ENCODE data around the gene MACROD2. TPM values are rescaled to one million over a fixed set of nuclear protein-coding genes. Genes with fewer than 3 reads are reported as not detected.

MACROD2 gene
- polyA plus RNA-seq, 1 donor from 2014 or later: 23.2 TPM

GRCh38 chr20:15011631-15012030 lies 1016.3 kb downstream of the MACROD2 start:
- no peak overlapping the region for H3K9ac ChIP-seq (ENCODE audit: low read length)
- H3K27me3 ChIP-seq (ENCODE audit: insufficient read depth, low read depth, low read length): no peaks in the 10 kb centered on the region
- no peaks in the 10 kb centered on the region for H3K79me2 ChIP-seq (replicated peaks; ENCODE audit: insufficient read depth, low read length)
- no peaks in the 10 kb centered on the region for H4K20me1 ChIP-seq (ENCODE audit: insufficient read depth)
- H3K9me3 ChIP-seq (ENCODE audit: low read length): no peaks in the 10 kb centered on the region
- no peak overlapping the region for H3K4me3 ChIP-seq (ENCODE audit: low read length)
- H3K27ac ChIP-seq (ENCODE audit: low read length): no peak overlapping the region
- H3K36me3 ChIP-seq (ENCODE audit: insufficient read depth, low read length): no peaks in the 10 kb centered on the region
- no peak overlapping the region for H3K4me2 ChIP-seq (ENCODE audit: low read length)
- H2AFZ ChIP-seq (ENCODE audit: low read depth, low read length): no peak overlapping the region
- TF ChIP-seq CTCF (IDR thresholded peaks at IDR 0.05; ENCODE audit: poor library complexity, severe bottlenecking) (no peak), REST (IDR thresholded peaks at IDR 0.05; ENCODE audit: borderline replicate concordance) (no peak), EZH2 (IDR thresholded peaks at IDR 0.05; ENCODE audit: borderline replicate concordance, insufficient read depth, low read length, poor library complexity, severe bottlenecking) (no peak), TAF1 (IDR thresholded peaks at IDR 0.05; ENCODE audit: low read depth) (no peak), MXI1 (conservative IDR thresholded peaks at IDR 0.05; ENCODE audit: poor library complexity, severe bottlenecking) (no peak), POLR2AphosphoS5 (IDR thresholded peaks at IDR 0.05) (no peak), EP300 (conservative IDR thresholded peaks at IDR 0.05; ENCODE audit: poor library complexity, severe bottlenecking) (no peak), RAD21 (conservative IDR thresholded peaks at IDR 0.05) (no peak), SMC3 (conservative IDR thresholded peaks at IDR 0.05; ENCODE audit: poor library complexity) (no peak)
- no peaks in the 10 kb centered on the region for H3F3A ChIP-seq (ENCODE audit: insufficient read depth, low read length, poor library complexity, severe bottlenecking)
- no peaks in the 10 kb centered on the region for H3K9me2 ChIP-seq (ENCODE audit: insufficient read depth, low read length)

GRCh38 chr20:15012566-15012965 lies 1017.2 kb downstream of the MACROD2 start:
- H3K9ac ChIP-seq (ENCODE audit: low read length): no peak overlapping the region

More at GRCh38 chr20:15012566-15012965, 1017.2 kb downstream of the MACROD2 start:
- TF ChIP-seq EZH2 (IDR thresholded peaks at IDR 0.05; ENCODE audit: borderline replicate concordance, insufficient read depth, low read length, poor library complexity, severe bottlenecking): no peak
- no peak for TF ChIP-seq SMC3 (conservative IDR thresholded peaks at IDR 0.05; ENCODE audit: poor library complexity)
- no peak for TF ChIP-seq EP300 (conservative IDR thresholded peaks at IDR 0.05; ENCODE audit: poor library complexity, severe bottlenecking)
- no peak for TF ChIP-seq MXI1 (conservative IDR thresholded peaks at IDR 0.05; ENCODE audit: poor library complexity, severe bottlenecking)
- TF ChIP-seq RAD21 (conservative IDR thresholded peaks at IDR 0.05): no peak
- TF ChIP-seq REST (IDR thresholded peaks at IDR 0.05; ENCODE audit: borderline replicate concordance): no peak
- TF ChIP-seq TAF1 (IDR thresholded peaks at IDR 0.05; ENCODE audit: low read depth): no peak
- TF ChIP-seq CTCF (IDR thresholded peaks at IDR 0.05; ENCODE audit: poor library complexity, severe bottlenecking): no peak
- TF ChIP-seq POLR2AphosphoS5 (IDR thresholded peaks at IDR 0.05): no peak
- H3K27ac ChIP-seq (ENCODE audit: low read length): no peak overlapping the region
- no peak overlapping the region for H3K4me2 ChIP-seq (ENCODE audit: low read length)
- H3K9me3 ChIP-seq (ENCODE audit: low read length): no peaks in the 10 kb centered on the region
- H2AFZ ChIP-seq (ENCODE audit: low read depth, low read length): no peak overlapping the region
- no peaks in the 10 kb centered on the region for H3F3A ChIP-seq (ENCODE audit: insufficient read depth, low read length, poor library complexity, severe bottlenecking)
- H3K79me2 ChIP-seq (replicated peaks; ENCODE audit: insufficient read depth, low read length): no peaks in the 10 kb centered on the region
- H3K36me3 ChIP-seq (ENCODE audit: insufficient read depth, low read length): no peaks in the 10 kb centered on the region
- no peaks in the 10 kb centered on the region for H3K27me3 ChIP-seq (ENCODE audit: insufficient read depth, low read depth, low read length)
- H3K9me2 ChIP-seq (ENCODE audit: insufficient read depth, low read length): no peaks in the 10 kb centered on the region
- H4K20me1 ChIP-seq (ENCODE audit: insufficient read depth): no peaks in the 10 kb centered on the region
- H3K4me3 ChIP-seq (ENCODE audit: low read length): no peak overlapping the region
